ENCODE measurements around the gene TSPAN10. TPM values are rescaled to one million over a fixed set of nuclear protein-coding genes. Genes with fewer than 3 reads are reported as not detected.

Gene TSPAN10
- total and polyA plus RNA-seq, 2 experiments from 2014 or later = 5.0 to 5.8 TPM

DNA sequence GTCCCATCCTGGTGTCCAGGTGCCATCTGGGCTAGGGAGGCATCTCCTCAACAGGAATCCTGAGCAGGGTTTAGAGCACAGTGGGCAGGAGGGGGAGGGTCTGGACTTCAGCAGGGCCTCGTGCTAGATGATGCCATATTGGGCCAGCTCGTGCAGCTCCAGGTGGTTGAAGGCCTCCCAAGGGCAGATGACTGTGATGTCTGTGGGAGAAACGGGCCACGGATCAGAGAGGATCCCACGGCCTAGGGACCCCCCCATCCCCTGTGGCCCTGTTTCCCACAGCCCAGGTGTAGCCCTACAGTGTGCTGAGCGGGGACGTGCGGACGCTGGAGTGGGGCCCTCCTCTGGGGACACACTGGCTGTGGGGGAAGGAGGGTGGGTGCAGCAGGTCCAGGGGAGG is 14.0 kb downstream of the TSPAN10 start:
- H3K27ac ChIP-seq = no peak overlapping the region
- H3K27me3 ChIP-seq = peaks cover 28% of the 10 kb centered on the region
- peaks cover 4% of the 10 kb centered on the region for H3K4me1 ChIP-seq (ENCODE audit: low read depth)
- DNase-seq (ENCODE audit: low read depth in 1 of 2, low spot score in 1 of 2) = no peak
- H3K4me3 ChIP-seq = no peak overlapping the region
- no peaks in the 10 kb centered on the region for H3K9me3 ChIP-seq (ENCODE audit: low read depth)
- H3K36me3 ChIP-seq = no peaks in the 10 kb centered on the region
- TF ChIP-seq CTCF (IDR thresholded peaks at IDR 0.05; ENCODE audit: low read depth, low read length) = no peak

DNA sequence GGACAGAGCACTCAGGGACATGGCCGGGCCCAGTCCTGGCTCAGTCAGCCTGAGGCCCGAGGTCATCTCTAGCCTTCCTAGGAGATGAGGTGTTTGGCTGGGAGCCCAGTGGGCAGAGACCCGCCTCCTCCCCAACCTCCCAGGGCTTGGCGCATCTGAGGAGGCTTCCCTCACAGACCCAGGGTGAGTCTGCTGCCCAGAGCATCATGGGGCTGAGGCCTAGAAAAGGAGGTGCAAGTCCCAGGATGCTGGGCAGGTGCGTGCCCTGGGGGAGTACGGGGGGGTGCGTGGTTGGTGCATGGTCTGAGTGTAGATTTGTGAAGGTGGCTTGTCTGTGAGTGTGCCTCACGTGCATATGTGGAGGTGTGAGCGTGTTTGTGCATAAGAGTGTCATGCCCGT is 14.7 kb downstream of the TSPAN10 start:
- peak in 1 of 2 donors; percentile 84 for DNase-seq (ENCODE audit: low read depth in 1 of 2, low spot score in 1 of 2)
- Histone ChIP-seq H3K27me3 (peaks cover 28% of the 10 kb centered on the region), H3K27ac (no peak overlapping the region), H3K9me3 (ENCODE audit: low read depth) (no peaks in the 10 kb centered on the region), H3K4me1 (ENCODE audit: low read depth) (peaks cover 4% of the 10 kb centered on the region), H3K4me3 (no peak overlapping the region), H3K36me3 (no peaks in the 10 kb centered on the region)
- TF ChIP-seq CTCF (IDR thresholded peaks at IDR 0.05; ENCODE audit: low read depth, low read length) = no peak

GRCh38 chr17:81652906-81653771 is 16.1 kb downstream of the TSPAN10 start:
- peak in 1 of 2 donors; percentile 17 for DNase-seq (ENCODE audit: low read depth in 1 of 2, low spot score in 1 of 2)
- Histone ChIP-seq H3K9me3 (ENCODE audit: low read depth) (no peaks in the 10 kb centered on the region), H3K36me3 (no peaks in the 10 kb centered on the region), H3K4me3 (no peak overlapping the region), H3K27ac (no peak overlapping the region), H3K4me1 (ENCODE audit: low read depth) (peaks cover 11% of the 10 kb centered on the region), H3K27me3 (peaks cover 13% of the 10 kb centered on the region)
- no peak for TF ChIP-seq CTCF (IDR thresholded peaks at IDR 0.05; ENCODE audit: low read depth, low read length)

GRCh38 chr17:81655378-81656117 is 18.6 kb downstream of the TSPAN10 start:
- H3K36me3 ChIP-seq = no peaks in the 10 kb centered on the region
- peaks cover 15% of the 10 kb centered on the region for H3K4me1 ChIP-seq (ENCODE audit: low read depth)
- H3K9me3 ChIP-seq (ENCODE audit: low read depth) = no peaks in the 10 kb centered on the region
- TF ChIP-seq CTCF (IDR thresholded peaks at IDR 0.05; ENCODE audit: low read depth, low read length) = no peak
- no peak for DNase-seq (ENCODE audit: low read depth in 1 of 2, low spot score in 1 of 2)
- H3K4me3 ChIP-seq = no peak overlapping the region
- no peaks in the 10 kb centered on the region for H3K27me3 ChIP-seq
- no peak overlapping the region for H3K27ac ChIP-seq

DNA sequence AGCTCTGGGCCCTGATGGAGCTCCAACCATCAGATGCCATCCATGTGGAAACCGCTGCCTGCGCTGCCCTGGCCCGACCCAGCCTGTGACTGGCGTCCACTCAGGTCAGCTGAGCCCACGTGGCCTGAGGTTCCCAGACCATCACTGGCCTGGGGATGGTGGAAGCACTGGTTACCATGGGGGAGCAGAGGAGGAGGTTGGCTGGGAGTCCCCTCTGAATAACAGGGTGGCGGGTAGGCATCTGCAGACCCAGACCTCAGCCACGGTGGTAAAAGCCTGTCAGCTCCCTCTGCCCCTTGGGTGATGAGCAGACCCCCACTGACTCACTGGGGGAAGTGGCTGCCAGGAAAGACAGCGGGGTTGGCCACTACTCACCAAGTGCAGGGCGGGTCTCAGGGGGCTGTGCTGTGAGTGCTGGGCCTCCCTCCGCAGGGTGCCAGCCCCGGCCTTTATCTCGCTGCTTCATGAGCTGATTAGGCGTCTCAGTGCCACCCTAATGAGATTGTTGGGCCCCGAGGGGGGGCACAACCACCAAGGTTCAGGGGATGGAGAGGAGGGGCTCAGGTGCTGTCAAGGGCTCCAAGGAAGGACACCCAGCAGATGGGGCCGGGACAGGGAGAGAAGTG is 19.2 kb downstream of the TSPAN10 start, which contains the start of gene PDE6G:
Gene PDE6G, minus strand, starts transcription at position 425 of the 626 bp plus-strand sequence. CDS start 3,237 bp downstream, outside the sequence.
- TF ChIP-seq CTCF (IDR thresholded peaks at IDR 0.05; ENCODE audit: low read depth, low read length) = no peak
- H3K27ac ChIP-seq = peak within 1 kb of the TSS; percentile 14
- H3K36me3 ChIP-seq = no peaks in the 10 kb centered on the region
- DNase-seq (ENCODE audit: low read depth in 1 of 2, low spot score in 1 of 2) = no peak
- H3K27me3 ChIP-seq = no peaks in the 10 kb centered on the region
- no peak within 1 kb of the TSS for H3K4me3 ChIP-seq
- peaks cover 15% of the 10 kb centered on the region for H3K4me1 ChIP-seq (ENCODE audit: low read depth)
- no peaks in the 10 kb centered on the region for H3K9me3 ChIP-seq (ENCODE audit: low read depth)
